ENCODE measurements around the gene HS6ST3.

DNA sequence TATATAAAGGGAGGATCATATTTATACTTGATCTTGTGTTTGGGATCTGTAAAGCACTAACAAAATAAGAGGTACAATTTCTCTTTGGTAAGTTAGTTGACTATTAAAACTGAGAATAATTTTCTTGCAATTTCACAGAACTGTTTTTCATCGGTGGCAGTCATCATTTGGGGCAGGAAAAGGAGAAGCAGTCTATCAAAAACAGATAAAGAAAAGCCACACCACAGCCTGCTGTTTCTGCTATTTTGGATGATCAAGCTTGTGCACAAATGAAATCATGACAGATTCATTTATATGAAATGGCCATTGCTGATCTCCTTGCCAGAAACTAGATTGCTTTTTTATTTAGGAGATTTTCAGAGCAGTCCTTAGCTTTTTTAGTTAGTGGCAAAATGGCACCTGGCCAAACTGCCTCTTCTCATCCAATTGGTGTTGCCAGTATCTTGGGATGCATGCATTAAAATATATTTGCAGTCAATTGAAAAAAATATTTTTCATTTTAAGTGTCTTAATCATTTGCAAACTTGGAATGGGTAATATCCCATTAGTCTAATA is 326.0 kb downstream of the HS6ST3 start:
- TF ChIP-seq, protein P1, sequence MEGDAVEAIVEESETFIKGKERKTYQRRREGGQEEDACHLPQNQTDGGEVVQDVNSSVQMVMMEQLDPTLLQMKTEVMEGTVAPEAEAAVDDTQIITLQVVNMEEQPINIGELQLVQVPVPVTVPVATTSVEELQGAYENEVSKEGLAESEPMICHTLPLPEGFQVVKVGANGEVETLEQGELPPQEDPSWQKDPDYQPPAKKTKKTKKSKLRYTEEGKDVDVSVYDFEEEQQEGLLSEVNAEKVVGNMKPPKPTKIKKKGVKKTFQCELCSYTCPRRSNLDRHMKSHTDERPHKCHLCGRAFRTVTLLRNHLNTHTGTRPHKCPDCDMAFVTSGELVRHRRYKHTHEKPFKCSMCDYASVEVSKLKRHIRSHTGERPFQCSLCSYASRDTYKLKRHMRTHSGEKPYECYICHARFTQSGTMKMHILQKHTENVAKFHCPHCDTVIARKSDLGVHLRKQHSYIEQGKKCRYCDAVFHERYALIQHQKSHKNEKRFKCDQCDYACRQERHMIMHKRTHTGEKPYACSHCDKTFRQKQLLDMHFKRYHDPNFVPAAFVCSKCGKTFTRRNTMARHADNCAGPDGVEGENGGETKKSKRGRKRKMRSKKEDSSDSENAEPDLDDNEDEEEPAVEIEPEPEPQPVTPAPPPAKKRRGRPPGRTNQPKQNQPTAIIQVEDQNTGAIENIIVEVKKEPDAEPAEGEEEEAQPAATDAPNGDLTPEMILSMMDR (IDR thresholded peaks at IDR 0.05 in 4 of 5, conservative IDR thresholded peaks at IDR 0.05 in 1 of 5) = no peak
- TF ChIP-seq POLR2A (IDR thresholded peaks at IDR 0.05) = no peak
